MCF 10A (cell line): ENCODE data around the gene LBX1. TPM values are rescaled to one million over a fixed set of nuclear protein-coding genes. Genes with fewer than 3 reads are reported as not detected.

ENCODE experiments used
- BruUV-seq: library from RNA; stranded (reverse); fragments of 400-500 nt; replicated peaks from 2 replicates; lab custom pipeline; 2021; lab: Mats Ljungman, UMichigan
- CTCF ChIA-PET: fragments of 300-600 bp; sonication (Branson Sonifier 250); formaldehyde crosslinking; extraction: SDS; loops from one replicate; lab custom pipeline; 2021; ENCODE audit warnings: antibody characterized with exemption, inconsistent platforms; lab: Yijun Ruan, JAX
- POLR2A ChIA-PET: fragments of 300-600, 350-650 bp; sonication (Branson Sonifier 250); formaldehyde crosslinking; extraction: SDS; loops from one replicate; lab custom pipeline; 2020; ENCODE audit warnings: antibody characterized with exemption, inconsistent platforms; lab: Yijun Ruan, JAX
- DNase-seq: peaks from one replicate; pipeline ENCODE4 v3.0.0-alpha.2; 2018; ENCODE audit not compliant: unreplicated experiment
- H3K27ac Mint-ChIP-seq: one replicate; pipeline ENCODE4 v1.8.0; 2022; ENCODE audit warnings: mild to moderate bottlenecking, low read depth, mixed read lengths; ENCODE audit not compliant: unreplicated experiment
- H3K27me3 Mint-ChIP-seq: one replicate; pipeline ENCODE4 v1.8.0; 2022; ENCODE audit warnings: mixed read lengths; ENCODE audit not compliant: insufficient read depth, unreplicated experiment
- H3K36me3 Mint-ChIP-seq: one replicate; pipeline ENCODE4 v1.8.0; 2022; ENCODE audit warnings: mild to moderate bottlenecking, moderate library complexity, mixed read lengths; ENCODE audit not compliant: insufficient read depth, unreplicated experiment
- H3K4me1 Mint-ChIP-seq: one replicate; pipeline ENCODE4 v1.8.0; 2022; ENCODE audit warnings: mixed read lengths; ENCODE audit not compliant: insufficient read depth, unreplicated experiment
- H3K4me3 Mint-ChIP-seq: one replicate; pipeline ENCODE4 v1.8.0; 2022; ENCODE audit warnings: mild to moderate bottlenecking, moderate library complexity, mixed read lengths; ENCODE audit not compliant: unreplicated experiment
- H3K9me3 Mint-ChIP-seq: one replicate; pipeline ENCODE4 v1.8.0; 2022; ENCODE audit warnings: mixed read lengths; ENCODE audit not compliant: unreplicated experiment
- intact Hi-C: fragments of 100-400 bp; cut with micrococcal nuclease; formaldehyde crosslinking; loops from 2 replicates; pipeline ENCODE4 v1.14.1; 2022
- total RNA-seq: library from RNA; stranded (reverse); gene quantifications from 2 replicates; pipeline ENCODE4 v1.2.3, GENCODE V29; 2022
- TF ChIP-seq, protein P1 (sequence below): fragments of 200-600 bp; IDR thresholded peaks from one replicate; pipeline ENCODE4 v1.8.0; 2022; ENCODE audit warnings: antibody characterized with exemption, mild to moderate bottlenecking; ENCODE audit not compliant: unreplicated experiment

The LBX1 gene
- total RNA-seq, 1 experiment from 2014 or later = not detected

DNA sequence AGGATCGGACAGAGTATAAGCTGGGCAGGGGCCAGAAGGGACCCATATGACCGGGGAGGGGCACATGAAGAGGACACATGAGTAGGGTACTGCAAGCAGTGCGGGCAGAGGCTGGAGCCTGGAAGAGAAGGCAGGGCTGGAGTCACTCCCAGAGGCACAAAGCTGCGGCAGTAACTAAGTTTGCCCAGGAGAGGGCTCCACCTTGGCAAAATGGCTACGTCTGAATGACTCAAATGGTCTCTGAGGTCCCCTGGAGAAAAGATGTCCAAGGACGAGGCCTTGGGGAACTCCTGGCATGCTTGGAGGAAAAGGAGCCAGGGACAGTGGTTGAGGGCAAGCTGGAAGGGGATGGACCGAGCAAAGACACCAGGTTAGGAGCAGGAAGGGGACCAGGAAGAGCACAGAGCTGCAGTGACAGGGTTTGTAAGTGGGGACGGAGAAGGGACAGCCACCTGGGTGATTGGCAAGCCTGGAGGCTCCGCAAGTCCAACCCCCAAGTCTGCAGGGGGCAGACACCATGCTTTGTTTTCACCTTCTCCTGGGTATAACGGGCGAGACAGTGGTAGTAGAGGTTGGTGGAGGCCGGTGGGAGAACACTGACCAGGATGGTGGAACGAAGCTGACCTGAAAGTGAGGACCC is 43.1 kb upstream of the LBX1 start:
- POLR2A ChIA-PET = interaction anchor here (0.7 kb wide), 2 partner anchors 169 to 1442 kb away, joined by 3 read pairs; partner anchors contain the start of genes ARL3 and SFXN2
- peak; percentile 77 for DNase-seq
- Mint-ChIP-seq H3K4me1 (peaks cover 19% of the 10 kb centered on the region), H3K9me3 (no peaks in the 10 kb centered on the region), H3K27ac (no peak overlapping the region), H3K27me3 (no peaks in the 10 kb centered on the region), H3K4me3 (no peak overlapping the region), H3K36me3 (no peaks in the 10 kb centered on the region)
- intact Hi-C loops = no loop called here
- CTCF ChIA-PET = interaction anchor here (0.6 to 3.7 kb wide), 19 partner anchors 9 to 1012 kb away, joined by 3 to 15 read pairs (median 5); no protein-coding TSS in a partner anchor
- TF ChIP-seq, protein P1, sequence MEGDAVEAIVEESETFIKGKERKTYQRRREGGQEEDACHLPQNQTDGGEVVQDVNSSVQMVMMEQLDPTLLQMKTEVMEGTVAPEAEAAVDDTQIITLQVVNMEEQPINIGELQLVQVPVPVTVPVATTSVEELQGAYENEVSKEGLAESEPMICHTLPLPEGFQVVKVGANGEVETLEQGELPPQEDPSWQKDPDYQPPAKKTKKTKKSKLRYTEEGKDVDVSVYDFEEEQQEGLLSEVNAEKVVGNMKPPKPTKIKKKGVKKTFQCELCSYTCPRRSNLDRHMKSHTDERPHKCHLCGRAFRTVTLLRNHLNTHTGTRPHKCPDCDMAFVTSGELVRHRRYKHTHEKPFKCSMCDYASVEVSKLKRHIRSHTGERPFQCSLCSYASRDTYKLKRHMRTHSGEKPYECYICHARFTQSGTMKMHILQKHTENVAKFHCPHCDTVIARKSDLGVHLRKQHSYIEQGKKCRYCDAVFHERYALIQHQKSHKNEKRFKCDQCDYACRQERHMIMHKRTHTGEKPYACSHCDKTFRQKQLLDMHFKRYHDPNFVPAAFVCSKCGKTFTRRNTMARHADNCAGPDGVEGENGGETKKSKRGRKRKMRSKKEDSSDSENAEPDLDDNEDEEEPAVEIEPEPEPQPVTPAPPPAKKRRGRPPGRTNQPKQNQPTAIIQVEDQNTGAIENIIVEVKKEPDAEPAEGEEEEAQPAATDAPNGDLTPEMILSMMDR = peak; percentile 73
- no TSS peak for BruUV-seq

DNA sequence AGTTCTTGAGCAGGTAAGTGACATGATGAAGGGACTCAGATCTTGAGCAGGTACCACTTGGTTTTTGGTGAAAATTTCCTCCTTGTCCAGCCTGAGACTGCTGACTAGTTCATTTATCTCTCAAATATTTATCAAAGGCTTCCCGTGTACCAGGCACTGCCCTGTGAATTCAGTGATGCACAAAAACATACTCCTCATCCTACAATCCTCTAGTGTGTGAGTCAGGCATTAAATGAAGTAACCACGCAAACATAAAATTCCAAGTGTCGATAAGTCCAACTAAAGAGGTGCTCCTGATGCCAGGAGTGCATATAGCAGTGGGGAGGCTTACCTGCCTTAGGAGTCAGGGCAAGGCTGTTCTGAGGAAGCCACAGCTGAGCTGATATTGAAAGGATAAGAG is 41.5 kb upstream of the LBX1 start:
- intact Hi-C loops = no loop called here
- Mint-ChIP-seq H3K36me3 (no peaks in the 10 kb centered on the region), H3K4me1 (peaks cover 19% of the 10 kb centered on the region), H3K27ac (no peak overlapping the region), H3K4me3 (no peak overlapping the region), H3K9me3 (no peaks in the 10 kb centered on the region), H3K27me3 (no peaks in the 10 kb centered on the region)
- TF ChIP-seq, protein P1 = no peak
- DNase-seq = no peak
- POLR2A ChIA-PET = no interaction called here
- BruUV-seq = no TSS peak
- CTCF ChIA-PET = interaction anchor here (0.5 to 3.7 kb wide), 5 partner anchors 14 to 173 kb away, joined by 3 to 15 read pairs (median 3); no protein-coding TSS in a partner anchor

DNA sequence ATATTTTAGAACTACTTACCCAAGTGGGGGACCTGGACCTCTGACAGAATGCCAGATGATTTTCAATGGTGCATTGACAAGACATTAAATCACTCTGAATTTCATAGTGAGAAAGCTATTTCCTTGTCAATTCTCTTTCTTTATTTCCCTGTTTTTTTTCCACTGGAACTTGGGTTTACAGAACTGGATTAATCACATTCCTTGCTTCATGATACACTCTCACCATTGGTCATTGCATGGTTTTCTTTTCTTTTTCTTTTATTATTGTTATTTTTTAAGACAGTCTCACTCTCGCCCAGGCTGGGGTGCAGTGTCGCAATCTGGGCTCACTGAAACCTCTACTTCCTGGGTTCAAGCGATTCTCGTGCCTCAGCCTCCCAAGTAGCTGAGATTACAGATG is 38.5 kb upstream of the LBX1 start:
- intact Hi-C loops = no loop called here
- Mint-ChIP-seq H3K27me3 (no peaks in the 10 kb centered on the region), H3K36me3 (no peaks in the 10 kb centered on the region), H3K9me3 (no peaks in the 10 kb centered on the region), H3K4me3 (no peak overlapping the region), H3K4me1 (peaks cover 12% of the 10 kb centered on the region), H3K27ac (no peak overlapping the region)
- ChIA-PET POLR2A (no interaction called here), CTCF (interaction anchor here (0.6 to 0.8 kb wide), 2 partner anchors 16 to 22 kb away, joined by 3 read pairs; no protein-coding TSS in a partner anchor)
- no peak for DNase-seq
- TF ChIP-seq, protein P1 = no peak
- no TSS peak for BruUV-seq

DNA sequence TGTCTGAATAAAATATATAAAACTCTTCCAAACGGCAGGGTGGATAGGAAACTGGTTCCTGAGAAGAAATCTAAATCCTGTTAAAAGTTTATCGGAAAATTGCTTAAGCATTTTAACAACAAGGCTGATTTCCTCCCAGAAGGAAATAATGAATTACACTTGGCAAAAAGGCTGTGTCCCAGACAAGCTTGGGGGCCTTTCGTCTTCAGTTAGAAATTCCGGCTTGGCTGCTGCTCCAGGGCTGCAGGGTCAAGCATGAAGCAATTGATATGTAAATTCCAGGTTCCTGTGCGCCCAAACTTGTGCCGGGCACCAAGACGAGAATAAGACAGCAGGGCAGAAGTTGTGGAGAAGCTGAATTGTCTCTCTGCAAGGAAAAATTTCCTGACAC is 38.0 kb upstream of the LBX1 start:
- CTCF ChIA-PET = interaction anchor here (0.6 to 0.8 kb wide), 2 partner anchors 16 to 203 kb away, joined by 3 read pairs; no protein-coding TSS in a partner anchor
- H3K4me3 Mint-ChIP-seq = no peak overlapping the region
- no peak for DNase-seq
- H3K27me3 Mint-ChIP-seq = no peaks in the 10 kb centered on the region
- no peaks in the 10 kb centered on the region for H3K9me3 Mint-ChIP-seq
- H3K27ac Mint-ChIP-seq = no peak overlapping the region
- no peaks in the 10 kb centered on the region for H3K36me3 Mint-ChIP-seq
- no TSS peak for BruUV-seq
- intact Hi-C loops = no loop called here
- TF ChIP-seq, protein P1 = no peak
- POLR2A ChIA-PET = interaction anchor here (1.0 kb wide), 1 partner anchor 305 kb away, joined by 3 read pairs; no protein-coding TSS in a partner anchor
- peaks cover 9% of the 10 kb centered on the region for H3K4me1 Mint-ChIP-seq
